GM12892 (cell line): ENCODE data around the gene CCDC191.

Source experiments
- POLR2A ChIP-seq: IDR thresholded peaks from 2 replicates; pipeline ENCODE4 v1.6.1; 2011; ENCODE audit warnings: low read depth, low read length, control low read depth
- TAF1 ChIP-seq: IDR thresholded peaks from 2 replicates; pipeline ENCODE4 v1.6.1; 2011; ENCODE audit warnings: low read depth, mild to moderate bottlenecking, control low read depth, low read length, borderline replicate concordance

DNA sequence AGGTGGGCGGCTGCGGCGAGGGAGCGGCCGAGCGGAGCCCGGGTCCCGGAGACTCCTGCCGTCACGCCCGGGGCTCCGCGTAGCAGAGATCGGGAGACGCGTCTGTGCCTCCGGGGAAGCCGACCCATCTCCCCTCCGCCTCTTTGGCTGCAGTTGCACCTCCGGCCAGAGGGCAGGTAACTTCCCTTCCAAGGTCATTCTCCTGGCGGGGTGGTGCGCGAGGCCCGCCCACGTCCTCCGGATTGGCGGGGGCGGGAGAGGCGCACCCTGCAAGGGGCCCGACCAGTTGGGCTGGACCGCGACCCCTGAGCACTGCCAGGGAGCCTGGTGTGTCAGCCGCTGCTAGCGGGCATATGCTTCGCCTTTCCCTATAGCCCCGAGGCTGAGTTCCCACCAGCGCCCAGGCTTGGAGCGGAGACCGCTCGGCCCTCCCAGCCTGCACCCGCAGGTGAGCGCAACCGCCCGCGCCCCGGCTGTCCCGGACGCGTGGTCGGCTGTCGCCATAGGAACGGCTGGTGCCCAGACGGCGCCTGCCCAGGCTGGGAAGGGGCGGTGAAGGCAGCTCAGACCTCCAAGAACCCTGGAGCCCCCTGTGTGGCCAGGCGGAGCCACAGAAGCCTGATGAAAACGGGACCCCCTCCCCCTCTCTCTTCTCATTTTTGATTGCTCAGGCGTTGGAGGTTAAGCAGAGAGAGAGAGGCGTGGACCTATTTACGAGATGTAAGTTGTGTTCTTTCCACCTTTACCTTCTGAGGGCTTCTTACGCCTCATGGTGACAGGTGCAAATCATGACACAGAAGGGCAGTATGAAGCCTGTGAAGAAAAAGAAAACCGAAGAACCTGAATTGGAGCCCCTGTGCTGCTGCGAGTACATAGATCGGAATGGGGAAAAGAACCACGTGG is 108.1 kb downstream of the CCDC191 start:
- no peak for TF ChIP-seq POLR2A
- TF ChIP-seq TAF1: no peak
